ENCODE data around the gene BRAT1.

DNA sequence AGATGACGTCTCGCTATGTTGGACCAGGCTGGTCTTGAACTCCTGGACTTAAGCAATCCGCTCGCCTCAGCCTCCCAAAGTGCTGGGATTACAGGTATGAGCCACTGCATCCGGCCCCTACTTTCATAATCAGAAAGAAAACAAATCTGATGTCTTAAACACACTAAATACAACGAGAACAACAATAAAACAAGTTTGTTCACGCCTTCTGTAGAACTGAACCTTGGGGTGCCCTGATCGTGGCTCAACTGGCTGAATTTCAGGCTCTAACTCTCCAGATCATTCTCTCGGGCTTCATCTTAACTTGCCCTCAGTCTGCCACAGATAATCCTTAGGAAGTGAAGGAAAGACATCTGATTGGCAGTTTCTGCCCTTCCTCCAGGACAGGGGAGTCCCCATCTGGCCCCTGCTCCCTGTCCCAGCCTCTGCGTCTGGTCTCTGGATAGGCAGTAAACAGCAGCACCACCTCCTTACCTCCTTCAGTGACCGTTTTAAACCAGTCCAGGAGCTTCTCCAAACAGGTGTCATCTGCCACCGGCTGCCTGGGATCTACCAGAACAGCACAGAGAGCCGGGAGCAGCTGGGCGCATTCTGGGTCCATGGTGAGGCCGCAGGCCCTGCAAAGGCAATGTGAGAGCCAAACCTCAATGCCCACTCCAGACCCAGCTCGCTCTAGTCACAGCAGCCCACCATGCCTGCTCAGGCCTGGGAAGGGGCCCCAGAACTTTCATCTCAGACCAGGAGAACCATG lies 1.3 kb downstream of the BRAT1 start:
- TF ChIP-seq, protein P1, sequence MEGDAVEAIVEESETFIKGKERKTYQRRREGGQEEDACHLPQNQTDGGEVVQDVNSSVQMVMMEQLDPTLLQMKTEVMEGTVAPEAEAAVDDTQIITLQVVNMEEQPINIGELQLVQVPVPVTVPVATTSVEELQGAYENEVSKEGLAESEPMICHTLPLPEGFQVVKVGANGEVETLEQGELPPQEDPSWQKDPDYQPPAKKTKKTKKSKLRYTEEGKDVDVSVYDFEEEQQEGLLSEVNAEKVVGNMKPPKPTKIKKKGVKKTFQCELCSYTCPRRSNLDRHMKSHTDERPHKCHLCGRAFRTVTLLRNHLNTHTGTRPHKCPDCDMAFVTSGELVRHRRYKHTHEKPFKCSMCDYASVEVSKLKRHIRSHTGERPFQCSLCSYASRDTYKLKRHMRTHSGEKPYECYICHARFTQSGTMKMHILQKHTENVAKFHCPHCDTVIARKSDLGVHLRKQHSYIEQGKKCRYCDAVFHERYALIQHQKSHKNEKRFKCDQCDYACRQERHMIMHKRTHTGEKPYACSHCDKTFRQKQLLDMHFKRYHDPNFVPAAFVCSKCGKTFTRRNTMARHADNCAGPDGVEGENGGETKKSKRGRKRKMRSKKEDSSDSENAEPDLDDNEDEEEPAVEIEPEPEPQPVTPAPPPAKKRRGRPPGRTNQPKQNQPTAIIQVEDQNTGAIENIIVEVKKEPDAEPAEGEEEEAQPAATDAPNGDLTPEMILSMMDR (conservative IDR thresholded peaks at IDR 0.05; ENCODE audit: low read depth in 2 of 2): no peak
- TF ChIP-seq, protein P2, sequence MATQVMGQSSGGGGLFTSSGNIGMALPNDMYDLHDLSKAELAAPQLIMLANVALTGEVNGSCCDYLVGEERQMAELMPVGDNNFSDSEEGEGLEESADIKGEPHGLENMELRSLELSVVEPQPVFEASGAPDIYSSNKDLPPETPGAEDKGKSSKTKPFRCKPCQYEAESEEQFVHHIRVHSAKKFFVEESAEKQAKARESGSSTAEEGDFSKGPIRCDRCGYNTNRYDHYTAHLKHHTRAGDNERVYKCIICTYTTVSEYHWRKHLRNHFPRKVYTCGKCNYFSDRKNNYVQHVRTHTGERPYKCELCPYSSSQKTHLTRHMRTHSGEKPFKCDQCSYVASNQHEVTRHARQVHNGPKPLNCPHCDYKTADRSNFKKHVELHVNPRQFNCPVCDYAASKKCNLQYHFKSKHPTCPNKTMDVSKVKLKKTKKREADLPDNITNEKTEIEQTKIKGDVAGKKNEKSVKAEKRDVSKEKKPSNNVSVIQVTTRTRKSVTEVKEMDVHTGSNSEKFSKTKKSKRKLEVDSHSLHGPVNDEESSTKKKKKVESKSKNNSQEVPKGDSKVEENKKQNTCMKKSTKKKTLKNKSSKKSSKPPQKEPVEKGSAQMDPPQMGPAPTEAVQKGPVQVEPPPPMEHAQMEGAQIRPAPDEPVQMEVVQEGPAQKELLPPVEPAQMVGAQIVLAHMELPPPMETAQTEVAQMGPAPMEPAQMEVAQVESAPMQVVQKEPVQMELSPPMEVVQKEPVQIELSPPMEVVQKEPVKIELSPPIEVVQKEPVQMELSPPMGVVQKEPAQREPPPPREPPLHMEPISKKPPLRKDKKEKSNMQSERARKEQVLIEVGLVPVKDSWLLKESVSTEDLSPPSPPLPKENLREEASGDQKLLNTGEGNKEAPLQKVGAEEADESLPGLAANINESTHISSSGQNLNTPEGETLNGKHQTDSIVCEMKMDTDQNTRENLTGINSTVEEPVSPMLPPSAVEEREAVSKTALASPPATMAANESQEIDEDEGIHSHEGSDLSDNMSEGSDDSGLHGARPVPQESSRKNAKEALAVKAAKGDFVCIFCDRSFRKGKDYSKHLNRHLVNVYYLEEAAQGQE (IDR thresholded peaks at IDR 0.05; ENCODE audit: unreplicated experiment): no peak
- TF ChIP-seq JUNB (IDR thresholded peaks at IDR 0.05; ENCODE audit: unreplicated experiment) (no peak), CREB1 (CRISPR knock-in tag; IDR thresholded peaks at IDR 0.05; ENCODE audit: low read depth) (no peak), EZH2 (IDR thresholded peaks at IDR 0.05; ENCODE audit: low read depth, unreplicated experiment) (no peak), EZH2phosphoT487 (IDR thresholded peaks at IDR 0.05; ENCODE audit: unreplicated experiment) (no peak), POLR2AphosphoS5 (IDR thresholded peaks at IDR 0.05; ENCODE audit: low read depth) (no peak), ZNF331 (CRISPR knock-in tag; IDR thresholded peaks at IDR 0.05; ENCODE audit: low read depth) (no peak), ZNF114 (CRISPR knock-in tag; IDR thresholded peaks at IDR 0.05) (no peak), STAT1 (IDR thresholded peaks at IDR 0.05; ENCODE audit: unreplicated experiment) (no peak)
- TF ChIP-seq, protein P3, sequence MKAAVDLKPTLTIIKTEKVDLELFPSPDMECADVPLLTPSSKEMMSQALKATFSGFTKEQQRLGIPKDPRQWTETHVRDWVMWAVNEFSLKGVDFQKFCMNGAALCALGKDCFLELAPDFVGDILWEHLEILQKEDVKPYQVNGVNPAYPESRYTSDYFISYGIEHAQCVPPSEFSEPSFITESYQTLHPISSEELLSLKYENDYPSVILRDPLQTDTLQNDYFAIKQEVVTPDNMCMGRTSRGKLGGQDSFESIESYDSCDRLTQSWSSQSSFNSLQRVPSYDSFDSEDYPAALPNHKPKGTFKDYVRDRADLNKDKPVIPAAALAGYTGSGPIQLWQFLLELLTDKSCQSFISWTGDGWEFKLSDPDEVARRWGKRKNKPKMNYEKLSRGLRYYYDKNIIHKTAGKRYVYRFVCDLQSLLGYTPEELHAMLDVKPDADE (IDR thresholded peaks at IDR 0.05): no peak
